HuH-7.5 (cell line): ENCODE measurements around the gene RNPEPL1.
"Not testable (repeated sequence)": the region's sequence is repeated elsewhere in the genome, so short reads cannot be mapped to it uniquely, and the experiment has no call there.

Experiments
- DNase-seq: peaks from one replicate; pipeline ENCODE4 v3.0.0; 2011; ENCODE audit warnings: low spot score

RNPEPL1 gene

DNA sequence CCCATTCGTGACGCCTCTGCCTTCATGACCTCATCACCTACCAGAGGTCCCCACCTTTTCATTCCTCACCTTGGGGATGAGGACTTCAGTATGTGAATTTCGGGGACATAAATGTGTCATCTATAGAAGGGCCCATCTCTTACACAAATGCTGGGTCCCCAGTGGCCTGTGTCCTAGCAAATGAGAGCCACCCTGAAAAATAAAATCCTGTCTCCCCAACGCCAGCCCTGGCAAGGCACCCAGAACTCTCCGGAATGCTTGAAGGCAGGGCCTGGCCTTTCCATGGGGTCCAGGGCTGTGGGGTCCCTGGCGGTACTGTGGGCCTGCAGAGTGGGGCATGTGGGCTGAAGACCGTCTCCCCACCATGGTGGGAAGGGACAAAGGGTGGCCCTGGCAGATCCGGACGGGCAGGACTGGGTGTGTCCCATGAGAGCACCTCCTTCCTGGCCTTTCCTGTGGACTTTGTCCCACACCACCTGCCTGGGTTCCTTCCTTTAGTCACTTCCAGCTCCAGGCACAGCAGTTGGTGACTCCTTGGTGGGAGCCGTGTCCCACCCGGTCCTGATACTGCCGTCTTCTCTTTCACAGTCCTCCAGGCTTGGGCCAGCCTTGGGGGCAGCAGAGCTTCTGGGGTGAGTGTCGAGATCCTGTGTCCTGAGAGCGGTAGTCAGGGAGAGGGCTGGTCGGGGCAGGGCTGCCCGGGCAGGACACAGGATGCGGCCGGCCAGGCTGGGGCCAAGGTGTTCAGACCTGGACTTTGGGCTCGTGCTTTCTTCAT lies 36.8 kb downstream of the RNPEPL1 start:
- DNase-seq = peak; percentile 58

DNA sequence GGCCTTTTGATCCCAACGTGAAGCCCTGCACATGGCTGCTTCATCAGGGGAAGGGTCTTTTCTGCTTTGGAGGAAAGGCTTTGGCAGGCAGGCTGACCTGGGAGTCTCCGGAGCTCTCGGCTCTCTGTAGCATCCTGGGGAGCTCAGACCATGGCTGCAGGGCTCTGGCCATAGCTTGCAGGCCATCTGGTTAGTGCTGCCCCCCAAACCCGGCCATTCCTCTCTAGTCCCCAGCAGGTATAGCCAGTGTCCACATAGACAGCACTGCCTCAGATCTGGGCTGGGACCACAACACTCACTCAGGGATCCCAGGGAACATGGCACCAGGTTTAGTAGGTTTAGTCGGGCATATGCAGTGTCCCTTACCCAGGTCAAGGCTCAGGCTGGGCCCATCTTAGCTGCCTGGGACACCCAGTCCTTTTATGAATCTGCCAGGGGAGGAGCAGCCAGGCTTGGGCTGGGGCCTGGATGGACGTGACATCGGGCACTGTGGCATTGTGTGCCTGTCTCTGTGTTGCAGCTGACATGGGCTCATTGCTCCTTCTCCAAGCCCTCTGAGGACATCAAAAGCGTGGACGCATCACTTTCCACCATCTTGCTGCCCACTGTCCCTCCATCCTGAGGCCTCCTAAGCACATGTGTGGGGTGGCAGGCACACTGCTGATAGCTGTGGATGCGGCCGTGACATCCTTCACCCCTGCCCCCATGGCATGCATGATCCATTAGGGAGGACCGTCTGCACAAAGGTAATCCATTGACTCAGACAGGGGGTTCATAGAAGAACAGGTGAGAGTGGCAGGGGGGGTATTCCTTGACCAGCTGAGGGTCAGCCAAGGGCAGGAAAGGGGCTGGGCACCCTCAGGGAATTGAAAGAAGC lies 37.8 kb downstream of the RNPEPL1 start:
- DNase-seq = no peak

DNA sequence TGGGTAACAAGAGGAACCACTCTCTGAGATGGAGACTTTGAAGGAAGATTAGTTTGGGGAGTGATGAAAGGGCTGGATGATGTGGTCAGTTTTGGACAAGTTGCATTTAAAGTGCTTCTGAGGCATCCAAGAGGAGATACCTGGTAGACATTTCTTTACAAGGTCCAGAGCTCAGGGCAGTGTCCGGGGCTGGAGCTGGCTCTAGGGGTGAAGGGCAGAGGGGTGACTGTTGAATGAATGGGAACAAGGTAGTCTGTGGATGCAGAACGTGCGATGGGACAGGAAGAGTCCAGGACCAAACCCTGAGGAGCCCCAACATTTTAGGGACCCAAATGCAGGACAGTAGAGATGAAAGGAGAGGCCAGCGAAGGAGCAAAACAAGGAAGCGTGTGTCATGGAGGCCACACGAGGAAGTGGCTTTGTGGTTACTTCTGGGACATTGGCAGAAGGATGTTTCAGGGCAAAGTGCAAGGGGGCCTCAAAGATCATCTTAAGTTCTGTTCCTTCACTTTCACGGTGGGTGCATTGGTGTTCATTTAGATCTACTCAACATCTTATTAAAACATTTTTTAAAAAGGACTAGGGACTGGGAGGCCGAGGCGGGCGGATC lies 43.4 kb downstream of the RNPEPL1 start:
- no peak for DNase-seq

DNA sequence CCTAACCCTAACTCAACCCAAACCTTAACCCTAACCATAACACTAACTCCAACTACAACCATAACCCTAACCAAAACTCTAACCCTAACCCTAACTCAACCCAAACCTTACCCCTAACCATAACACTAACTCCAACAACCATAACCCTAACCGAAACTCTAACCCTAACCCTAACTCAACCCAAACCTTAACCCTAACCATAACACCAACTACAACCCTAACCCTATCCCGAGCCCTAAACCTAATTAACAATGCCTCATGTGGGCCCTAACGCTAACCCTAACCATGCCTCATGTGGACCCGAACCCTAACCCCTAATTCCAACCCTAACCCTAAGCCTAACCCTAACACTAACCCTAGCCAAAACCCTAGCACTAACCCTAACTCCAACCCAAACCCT lies 45.5 kb downstream of the RNPEPL1 start:
- no peak for DNase-seq

DNA sequence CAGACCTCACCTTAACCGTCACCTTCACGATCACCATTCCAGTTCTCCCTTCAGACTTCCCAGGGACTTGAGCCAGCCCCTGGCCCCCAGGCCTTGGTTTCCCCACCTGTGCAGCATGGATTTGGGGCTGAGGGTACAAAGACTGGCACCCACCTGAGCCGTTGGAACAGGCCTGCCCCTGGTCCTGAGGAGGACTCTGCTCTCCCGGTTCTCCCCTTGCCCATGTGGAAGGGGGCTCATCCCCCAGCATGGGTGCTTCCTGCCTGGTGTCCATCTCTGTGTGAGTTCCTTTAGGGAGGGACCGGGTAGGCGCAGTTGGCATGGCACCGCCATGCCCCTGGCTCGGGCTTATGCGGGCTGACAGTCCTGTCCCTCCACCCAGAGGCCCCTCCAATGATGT lies 46.1 kb downstream of the RNPEPL1 start:
- no peak for DNase-seq

DNA sequence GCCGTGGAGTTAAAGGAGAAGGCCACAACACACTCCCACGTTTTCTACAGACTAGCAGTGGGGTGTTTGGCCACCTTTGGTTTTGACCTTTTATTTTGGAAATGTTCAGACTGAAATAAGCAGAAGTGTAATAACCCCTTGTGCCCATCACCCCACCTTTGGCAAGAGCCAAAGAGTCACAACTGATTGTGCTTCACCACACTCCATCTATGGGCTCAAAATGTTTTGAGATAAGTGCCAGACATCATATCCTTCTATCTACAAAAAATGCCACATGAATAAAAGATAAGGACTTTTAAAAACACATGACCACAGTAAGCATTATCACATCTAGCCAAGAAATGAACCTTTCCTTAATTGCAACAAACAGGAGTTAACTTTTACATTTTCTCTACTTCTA lies 47.1 kb downstream of the RNPEPL1 start:
- DNase-seq = no peak

DNA sequence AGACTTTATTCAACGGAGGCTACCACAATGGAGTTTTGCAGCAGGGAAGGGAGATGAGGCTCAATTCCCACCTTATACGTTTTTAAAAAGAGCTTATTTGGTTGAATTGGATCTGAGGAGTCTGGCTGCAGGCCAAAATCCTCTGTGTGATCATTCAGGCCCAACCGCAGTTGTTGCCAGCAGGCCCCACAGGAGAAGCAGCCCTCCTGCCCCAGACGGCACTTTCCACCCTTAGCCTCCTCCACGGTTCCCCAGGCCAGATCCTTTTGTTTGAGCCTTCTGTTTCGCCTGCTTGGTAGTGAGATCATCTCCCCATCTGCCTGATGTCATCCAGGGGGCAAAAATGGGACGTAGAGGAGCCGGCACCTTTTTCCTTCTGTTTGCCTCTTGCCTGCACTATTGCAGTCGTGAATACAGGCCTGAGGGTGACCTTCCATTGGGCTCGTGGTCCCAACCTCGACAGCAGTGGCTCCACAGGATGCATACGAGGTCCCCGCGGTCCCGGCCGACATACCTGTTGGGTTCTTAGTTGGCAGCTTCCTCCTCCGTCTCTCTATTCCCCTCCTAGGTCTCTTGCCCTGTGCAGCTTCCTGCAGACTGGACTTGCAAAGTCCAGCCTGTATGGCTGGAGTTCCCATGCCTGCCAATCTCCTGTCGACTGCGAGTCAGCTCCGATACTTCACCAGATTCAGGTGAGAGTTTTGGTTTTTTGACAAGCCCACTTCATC lies 47.7 kb downstream of the RNPEPL1 start:
- no peak for DNase-seq

DNA sequence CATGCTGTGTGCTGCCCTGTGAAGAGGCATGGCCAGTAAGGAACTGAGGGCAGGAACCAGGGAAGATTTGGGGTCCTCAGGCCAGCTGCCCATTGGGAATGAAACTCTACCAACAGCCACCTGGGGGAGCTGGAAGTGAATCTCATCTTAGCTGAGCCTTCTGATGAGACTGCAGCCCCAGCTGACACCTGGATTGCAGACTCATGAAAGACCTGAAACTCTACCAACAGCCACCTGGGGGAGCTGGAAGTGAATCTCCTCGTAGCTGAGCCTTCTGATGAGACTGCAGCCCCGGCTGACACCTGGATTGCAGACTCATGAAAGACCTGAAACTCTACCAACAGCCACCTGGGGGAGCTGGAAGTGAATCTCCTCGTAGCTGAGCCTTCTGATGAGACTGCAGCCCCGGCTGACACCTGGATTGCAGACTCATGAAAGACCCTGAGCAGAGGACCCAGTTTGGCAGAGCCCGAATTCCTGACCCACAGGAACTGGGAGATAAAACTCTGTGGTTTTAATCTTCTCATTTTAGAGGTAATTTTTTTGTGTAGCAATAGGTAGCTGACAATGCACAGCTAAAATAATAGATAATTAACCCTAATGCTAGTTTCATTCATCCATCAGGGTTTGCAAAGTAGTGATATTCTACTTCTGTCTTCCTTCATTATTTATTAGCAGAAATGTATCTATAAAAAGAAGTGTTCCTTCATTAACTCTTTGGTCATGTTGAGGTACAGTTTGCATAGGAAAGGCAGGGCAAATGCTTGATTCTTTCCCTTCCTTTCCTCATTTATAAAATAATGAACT lies 48.8 kb downstream of the RNPEPL1 start:
- not testable (repeated sequence) for DNase-seq

DNA sequence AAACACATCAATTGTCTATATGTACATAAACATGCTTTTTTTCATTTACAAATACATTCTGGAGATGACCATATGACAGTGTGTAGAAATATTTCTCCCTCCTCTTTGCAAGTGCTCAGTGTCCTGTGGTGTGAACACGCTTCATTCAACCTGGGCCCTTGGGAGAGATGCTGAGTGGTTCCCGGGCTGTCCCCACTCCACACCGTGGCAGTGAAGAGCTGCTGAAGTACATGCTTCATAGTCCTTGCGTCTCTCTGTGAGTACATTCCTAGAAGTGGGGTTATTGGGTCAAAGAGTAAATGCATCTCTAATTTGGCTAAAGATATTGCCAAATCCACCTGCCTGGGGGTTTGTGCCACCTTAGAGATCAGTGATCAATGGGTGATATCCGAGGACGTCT lies 50.5 kb downstream of the RNPEPL1 start:
- DNase-seq = no peak

DNA sequence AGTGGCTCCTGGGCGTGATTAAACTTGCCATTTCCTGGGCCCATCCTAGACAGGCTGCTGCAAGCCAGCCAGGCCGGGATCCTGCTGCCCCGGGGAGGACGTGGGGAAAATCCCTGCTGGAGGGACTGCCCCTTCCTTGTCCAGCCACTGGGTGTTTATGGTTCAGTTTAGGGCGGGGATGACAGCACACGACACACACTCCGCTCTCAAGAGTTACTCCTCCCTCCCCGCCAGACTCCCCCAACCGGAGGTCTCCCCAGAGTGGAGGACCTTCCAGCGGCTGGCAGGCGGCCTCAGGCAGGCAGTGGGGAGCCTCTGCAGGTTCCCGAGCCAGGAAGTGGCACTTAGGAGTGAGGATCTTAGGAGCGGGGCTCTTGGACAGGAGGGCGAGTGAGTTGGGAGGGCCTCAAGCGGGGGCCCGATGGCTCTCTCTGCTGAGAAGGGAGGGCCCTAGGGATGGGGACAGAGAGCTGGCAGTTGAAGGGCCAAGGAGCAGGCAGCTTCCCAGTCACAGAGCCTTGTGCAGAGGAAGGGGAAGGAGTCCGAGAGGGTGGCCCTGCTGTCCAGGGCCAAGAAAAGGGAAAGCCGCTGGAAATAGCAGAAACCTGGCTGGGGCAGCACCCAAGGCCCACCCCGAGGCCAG lies 51.3 kb downstream of the RNPEPL1 start:
- DNase-seq = no peak

DNA sequence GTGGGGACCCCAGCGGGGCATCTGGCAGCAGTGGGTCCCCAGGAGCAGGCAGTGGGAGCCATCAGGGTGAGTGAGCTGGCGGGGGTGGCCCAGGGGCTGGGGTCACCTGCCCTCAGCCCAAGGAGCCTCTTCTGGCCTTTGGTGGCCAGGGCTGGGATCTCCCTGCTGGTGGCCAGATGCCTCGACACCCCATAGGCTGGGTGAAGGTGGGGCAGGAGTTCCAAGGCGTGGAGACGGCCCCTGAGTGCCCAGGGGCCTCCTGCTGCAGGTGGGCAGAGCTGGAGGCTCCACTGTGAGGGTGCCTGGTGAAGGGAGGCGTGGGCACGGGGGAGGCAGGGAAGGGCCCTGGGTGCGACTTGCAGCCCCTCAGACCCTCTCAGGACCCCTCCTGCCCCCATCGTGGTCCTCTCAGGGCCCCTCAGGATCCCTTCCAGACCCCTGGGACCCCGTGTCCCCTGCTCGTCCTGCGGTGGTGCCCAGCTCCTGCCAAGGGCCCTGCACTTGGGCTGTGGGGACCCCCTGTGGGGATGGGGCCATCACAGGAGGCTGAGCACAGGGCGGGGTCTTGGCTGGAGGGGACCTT lies 52.0 kb downstream of the RNPEPL1 start:
- no peak for DNase-seq

DNA sequence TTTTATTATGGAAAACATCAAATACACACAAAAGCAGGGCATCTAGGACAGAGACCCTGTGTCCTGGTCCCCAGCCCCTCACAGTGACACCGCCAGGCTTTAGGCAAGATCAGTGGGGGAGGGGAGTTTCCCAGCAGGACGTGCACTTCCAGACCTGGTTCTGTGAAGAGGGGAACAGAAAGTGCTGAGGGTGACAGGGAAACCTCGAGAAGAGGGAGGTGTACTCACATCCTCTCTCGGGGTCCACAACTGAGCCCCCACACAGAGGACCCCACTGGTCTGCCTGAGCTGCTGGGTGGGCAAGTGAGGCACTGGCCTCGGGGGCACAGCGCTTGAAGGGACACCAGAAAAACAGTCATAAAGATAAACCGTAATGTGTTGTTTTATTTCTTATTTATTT lies 52.6 kb downstream of the RNPEPL1 start:
- DNase-seq = no peak

DNA sequence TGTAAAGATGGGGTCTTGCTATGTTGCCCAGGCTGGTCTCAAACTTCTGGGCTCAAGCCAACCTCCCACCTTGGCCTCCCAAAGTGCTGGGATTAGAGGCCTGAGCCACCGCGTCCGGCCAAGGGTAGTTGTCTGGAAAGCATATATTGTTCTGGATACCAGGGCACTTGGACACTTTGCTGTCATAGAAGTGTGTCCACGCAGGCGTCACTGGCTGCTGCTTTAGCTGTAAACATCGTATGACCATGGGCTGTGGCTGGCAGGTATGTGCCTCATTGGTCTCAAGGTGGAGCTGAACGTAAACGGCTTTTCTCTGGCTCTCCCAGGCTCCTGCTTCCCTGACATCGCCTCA lies 53.8 kb downstream of the RNPEPL1 start:
- no peak for DNase-seq

DNA sequence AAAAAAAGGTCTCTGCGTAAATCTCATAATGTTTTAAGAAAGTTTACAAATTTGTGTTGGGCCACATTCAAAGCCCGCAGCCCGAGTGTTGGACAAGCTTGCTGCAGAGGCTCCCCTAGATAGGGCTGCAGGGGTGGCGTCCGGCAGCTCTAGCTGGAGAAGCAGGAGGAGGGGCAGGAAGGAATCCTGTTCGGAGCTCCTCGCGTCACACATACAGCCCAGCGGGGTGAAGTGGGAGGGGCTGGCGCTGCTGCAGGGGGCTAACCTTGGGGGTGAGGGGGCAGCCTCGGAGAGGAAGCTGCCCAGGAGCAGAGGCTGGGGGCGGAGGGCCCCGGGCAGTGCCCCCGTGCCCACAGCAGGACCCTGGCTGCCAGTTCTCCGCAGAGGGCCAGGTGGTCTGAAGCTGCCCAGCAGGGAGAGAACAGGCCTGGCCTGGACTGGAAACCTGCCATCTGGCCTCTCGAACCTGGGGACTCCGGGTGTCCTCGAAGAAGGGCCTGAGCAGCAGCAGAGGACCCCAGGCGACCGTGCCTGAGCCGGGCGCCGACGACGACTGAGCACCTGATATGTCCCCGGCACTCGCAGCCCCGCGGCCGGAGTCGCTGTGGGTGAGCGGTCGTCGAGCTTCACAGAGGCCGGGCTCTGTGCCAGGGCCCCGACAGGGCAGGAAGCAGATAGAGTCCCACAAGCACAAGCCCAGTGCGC lies 54.4 kb downstream of the RNPEPL1 start:
- no peak for DNase-seq

DNA sequence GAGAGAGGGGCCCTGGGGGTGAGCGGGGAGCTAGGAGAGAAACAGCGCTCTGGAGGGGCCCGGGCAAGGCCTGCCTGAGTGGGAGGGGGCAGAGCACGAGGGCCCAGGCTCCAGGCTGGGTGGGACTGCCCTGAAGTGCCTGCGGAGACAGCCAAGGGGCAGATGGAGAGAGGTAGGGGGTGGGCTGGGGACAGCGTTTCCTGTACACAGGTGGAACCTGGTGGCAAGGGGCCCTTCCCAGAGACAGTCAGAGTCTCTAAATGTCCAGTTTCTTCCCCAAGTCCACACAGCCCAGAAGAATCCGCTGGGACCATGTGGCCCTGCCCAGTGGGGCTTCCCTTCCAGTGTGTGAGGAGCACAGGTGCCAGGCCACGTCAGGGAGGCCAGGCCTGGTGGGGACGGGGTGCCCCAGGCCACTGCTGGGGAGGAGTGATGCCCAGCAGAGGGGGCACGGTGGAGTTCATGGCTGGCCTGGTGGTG lies 55.3 kb downstream of the RNPEPL1 start:
- no peak for DNase-seq

DNA sequence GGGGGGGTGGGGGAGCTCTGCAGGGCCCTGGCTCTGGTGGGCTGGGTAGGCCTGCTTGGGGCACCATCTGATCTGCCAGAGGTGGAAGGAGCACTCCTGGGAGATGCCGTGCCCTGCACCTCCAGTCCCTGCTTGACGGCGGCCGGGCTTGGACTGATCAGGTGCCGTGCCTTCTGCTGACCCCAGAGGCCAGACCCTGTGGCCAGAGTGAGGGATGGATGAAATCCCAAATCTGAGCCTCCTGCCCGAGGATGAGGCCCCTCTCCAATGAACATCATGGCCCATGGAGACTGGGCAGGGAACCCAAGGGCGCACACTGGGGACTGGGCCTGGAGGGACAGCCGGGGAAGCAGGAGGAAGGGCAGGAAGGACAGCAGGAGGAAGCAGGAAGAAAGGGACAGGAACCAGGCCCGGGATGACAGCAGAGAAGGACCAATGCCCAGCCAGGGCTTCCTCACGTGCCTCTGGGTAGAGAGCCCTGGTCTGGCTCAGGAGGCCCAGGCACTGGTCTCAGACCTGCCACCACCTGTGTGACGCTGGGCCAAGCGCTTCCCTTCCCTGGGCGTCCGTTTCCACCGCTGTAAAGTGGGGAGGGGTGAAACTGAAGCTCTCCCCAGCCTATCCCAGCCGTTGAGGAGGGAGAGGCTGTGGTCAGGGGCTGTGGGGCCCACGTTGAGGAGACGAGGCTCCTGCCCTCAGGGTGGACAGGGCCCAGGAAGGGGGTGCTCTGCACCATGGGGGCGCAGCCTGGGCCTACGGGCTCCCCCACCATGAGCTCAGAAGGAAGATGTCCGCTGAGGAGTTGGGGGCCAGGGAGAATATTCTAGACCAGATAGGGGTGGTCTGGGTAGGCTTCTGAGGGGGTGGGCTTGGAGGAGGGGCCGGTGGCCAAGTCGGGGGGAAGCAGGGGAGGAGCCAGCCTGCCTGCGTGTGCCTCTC lies 56.0 kb downstream of the RNPEPL1 start:
- no peak for DNase-seq

DNA sequence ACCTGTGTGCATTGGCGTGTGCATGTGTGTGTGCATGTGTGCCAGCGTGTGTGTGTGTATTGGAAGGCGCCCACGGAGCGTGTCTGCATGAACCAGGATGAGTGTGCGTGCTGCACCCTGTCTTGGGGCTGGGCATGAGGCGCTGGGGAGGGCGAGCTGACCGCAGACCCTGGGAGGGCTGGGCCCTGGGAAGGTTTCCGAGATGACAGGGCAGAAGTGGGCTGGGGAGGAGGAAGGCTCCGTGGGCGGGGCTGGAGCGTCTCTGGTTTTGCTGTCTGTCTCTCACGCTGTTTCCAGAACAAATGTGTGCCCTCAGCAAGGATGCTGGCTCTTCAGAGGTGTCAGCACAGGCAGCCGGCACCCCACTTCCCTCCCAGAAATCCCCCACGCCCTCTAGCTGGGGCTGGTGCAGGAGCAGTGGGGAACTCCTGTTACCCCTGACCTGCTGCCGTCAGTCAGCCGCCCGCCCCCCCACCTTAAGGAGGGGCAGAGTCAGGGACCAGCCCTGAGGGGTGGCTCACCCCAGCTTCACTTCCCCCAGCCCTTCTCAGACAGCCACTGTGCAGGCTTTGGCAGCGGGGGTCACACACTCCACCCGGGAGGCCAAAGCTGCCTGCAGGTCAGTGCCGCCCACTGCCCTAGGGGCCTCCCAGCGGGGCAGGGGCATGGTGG lies 56.8 kb downstream of the RNPEPL1 start, which contains the start of gene GPR35:
GPR35 (plus strand) TSS at position 531 of the 672 bp plus-strand sequence. CDS start 4,473 bp downstream, outside the sequence.
- DNase-seq = no peak
